ENCODE data around the gene AVPI1.

DNA sequence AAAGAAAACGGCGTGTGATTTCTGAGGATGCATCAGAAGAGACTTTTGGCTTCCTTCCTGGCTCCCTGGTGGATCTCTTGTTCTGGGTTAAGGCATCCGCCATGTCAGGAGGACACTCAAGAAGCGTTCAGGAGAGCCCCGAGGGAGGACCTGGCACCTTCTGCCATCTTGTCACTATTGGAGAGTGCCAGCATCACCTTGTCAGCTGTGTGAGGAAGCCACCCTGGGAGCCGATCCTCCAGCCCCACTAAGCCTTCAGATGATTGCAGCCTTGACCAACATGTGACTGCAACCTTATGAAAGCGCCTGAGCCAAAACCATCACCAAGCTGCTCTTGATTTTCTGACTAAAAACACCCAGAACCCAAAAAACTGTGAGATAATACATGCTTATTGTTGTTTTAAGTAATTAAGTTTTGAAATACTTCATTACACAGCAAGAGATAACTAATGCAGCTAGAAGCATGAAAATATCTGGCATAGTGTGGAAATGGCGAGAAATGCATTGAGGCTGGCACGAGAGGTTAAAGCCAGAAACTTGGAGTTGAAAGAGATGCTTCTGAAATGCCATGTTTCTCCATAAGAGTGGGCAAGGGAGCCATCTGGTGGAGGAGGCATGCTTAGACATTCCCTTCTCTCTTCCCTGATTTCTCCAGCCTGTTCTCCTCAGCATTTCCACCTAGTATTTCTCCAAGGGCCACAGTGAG lies 44.5 kb upstream of the AVPI1 start:
- peak in 5 of 7 experiments; percentile 70 to 93 (median 79) for TF ChIP-seq CTCF (IDR thresholded peaks at IDR 0.05)
- no peak for TF ChIP-seq POLR2A (IDR thresholded peaks at IDR 0.05)
- TF ChIP-seq POLR2AphosphoS5 (IDR thresholded peaks at IDR 0.05), result peak in 2 of 3 donors; percentile 30 to 70
- no peak for TF ChIP-seq EP300 (IDR thresholded peaks at IDR 0.05)
